Endodermal cell (in vitro differentiated cells): Measurements from ENCODE around the gene SLMAP. TPM values are rescaled to one million over a fixed set of nuclear protein-coding genes. Genes with fewer than 3 reads are reported as not detected.
A peak's percentile ranks its signal among the peaks of the same experiment; 100 is the strongest.

Experiments used
- DNase-seq: peaks from one replicate; pipeline ENCODE4 v3.0.0-alpha.2; 2017
- H3K27ac ChIP-seq: 2 replicates; pipeline ENCODE4 v1.5.1; 2013; ENCODE audit warnings: mild to moderate bottlenecking, low read depth, low read length, moderate library complexity
- H3K27me3 ChIP-seq: 2 replicates; pipeline ENCODE4 v1.6.1; 2013; ENCODE audit warnings: mild to moderate bottlenecking, low read length, moderate library complexity; ENCODE audit not compliant: insufficient read depth, control insufficient read depth, poor library complexity, severe bottlenecking
- H3K36me3 ChIP-seq: 2 replicates; pipeline ENCODE4 v1.7.0; 2013; ENCODE audit warnings: mild to moderate bottlenecking, low read length, moderate library complexity; ENCODE audit not compliant: control insufficient read depth, insufficient read depth
- H3K4me1 ChIP-seq: one replicate; pipeline ENCODE4 v1.7.0; 2013; ENCODE audit warnings: low read length; ENCODE audit not compliant: control insufficient read depth, insufficient read depth
- H3K4me3 ChIP-seq: 2 replicates; pipeline ENCODE4 v1.5.1; 2013; ENCODE audit warnings: mild to moderate bottlenecking, low read length, moderate library complexity
- H3K9ac ChIP-seq: 2 replicates; pipeline ENCODE4 v1.6.1; 2013; ENCODE audit warnings: mild to moderate bottlenecking, low read length, moderate library complexity; ENCODE audit not compliant: poor library complexity, severe bottlenecking; ENCODE audit errors: extremely low read depth
- H3K9me3 ChIP-seq: 2 replicates; pipeline ENCODE4 v1.6.1; 2013; ENCODE audit warnings: mild to moderate bottlenecking, low read length, moderate library complexity; ENCODE audit not compliant: control insufficient read depth
- H3K27ac Mint-ChIP-seq: 2 replicates; pipeline ENCODE4 v1.8.0; 2020; ENCODE audit warnings: mixed read lengths
- H3K27me3 Mint-ChIP-seq: 2 replicates; pipeline ENCODE4 v1.8.0; 2021; ENCODE audit warnings: mild to moderate bottlenecking, mixed read lengths; ENCODE audit not compliant: insufficient read depth
- H3K36me3 Mint-ChIP-seq: 2 replicates; pipeline ENCODE4 v1.8.0; 2020; ENCODE audit warnings: low read depth, mixed read lengths
- H3K4me1 Mint-ChIP-seq: 2 replicates; pipeline ENCODE4 v1.8.0; 2020; ENCODE audit warnings: mixed read lengths
- H3K4me3 Mint-ChIP-seq: 2 replicates; pipeline ENCODE4 v1.8.0; 2020; ENCODE audit warnings: mild to moderate bottlenecking, moderate library complexity, mixed read lengths
- H3K9me3 Mint-ChIP-seq: 2 replicates; pipeline ENCODE4 v1.8.0; 2020; ENCODE audit warnings: mild to moderate bottlenecking, mixed read lengths
- CTCF ChIP-seq: fragments of 200-600 bp; sonication (generic); conservative IDR thresholded peaks from 2 replicates; pipeline ENCODE4 v1.5.0; 2021; ENCODE audit warnings: antibody characterized with exemption, mild to moderate bottlenecking
- WGBS, 2 experiments: methylation state at CpG; one replicate each; pipeline versions ENCODE4 v1.1.5 to v1.1.7; 2013; ENCODE audit warnings: missing lambda C conversion rate in 2 of 2, mixed read lengths in 1 of 2; ENCODE audit not compliant: insufficient coverage in 1 of 2, insufficient read length in 1 of 2; 5-methylcytosine and 5-hydroxymethylcytosine counted together
- long read RNA-seq, 4 experiments: library from polyadenylated mRNA in 2 of 4; library from RNA in 1 of 4; library from capped mRNA in 1 of 4; stranded (forward) in 3 of 4; unstranded in 1 of 4; transcript quantifications; one replicate each; pipeline ENCODE4 v2.0.0, GENCODE V29; 2020 to 2021; ENCODE audit warnings: inconsistent platforms in 1 of 4
- polyA plus RNA-seq, 2 experiments: library from polyadenylated mRNA; stranded (reverse); fragments of 50-300 nt; gene quantifications; one replicate each; pipeline ENCODE4 v1.2.3, GENCODE V29; 2013
- total RNA-seq, 2 donors: library from RNA; stranded (reverse); fragmentation: NEBNext Ultra II Directional in 1 of 2; extraction: Animal tissue kit (Norgen Biotek cat#: 25700) in 1 of 2; gene quantifications; 2 replicates in 1 of 2; 3 replicates in 1 of 2; pipeline ENCODE4 v1.2.1, GENCODE V29; 2021

The SLMAP gene
- 10 to 100 TPM; 64.8 to 65.7 TPM for total RNA-seq
- polyA plus RNA-seq (2013, experiment 1 of 2) = 26.8 TPM
- 28.7 TPM for polyA plus RNA-seq (2013, experiment 2 of 2)
- long read RNA-seq, experiment 1, full-length matches to known transcripts = 1 of 13 reads
- long read RNA-seq, experiment 1, partial matches to known transcripts = 4 of 13 reads
- long read RNA-seq, experiment 1, other reads (novel, unspliced or antisense) = 8 of 13 reads
- long read RNA-seq, experiment 2, full-length matches to known transcripts = 1 of 48 reads
- long read RNA-seq, experiment 2, partial matches to known transcripts = 13 of 48 reads
- long read RNA-seq, experiment 2, other reads (novel, unspliced or antisense) = 34 of 48 reads
- long read RNA-seq, experiment 3, partial matches to known transcripts = 85 of 152 reads
- long read RNA-seq, experiment 3, other reads (novel, unspliced or antisense) = 67 of 152 reads
- long read RNA-seq, experiment 4, partial matches to known transcripts = 1 of 3 reads
- long read RNA-seq, experiment 4, other reads (novel, unspliced or antisense) = 2 of 3 reads

GRCh38 chr3:57755741-57756527, at the start of gene SLMAP:
Gene SLMAP, plus strand, starts transcription at chr3:57756309. Its CDS starts 1,343 bp downstream, at chr3:57757652.
- Mint-ChIP-seq H3K27me3 (no peaks in the 10 kb centered on the region), H3K9me3 (no peaks in the 10 kb centered on the region), H3K4me3 (peak within 1 kb of the TSS; percentile 94), H3K27ac (peak within 1 kb of the TSS; percentile 98), H3K36me3 (peaks cover 13% of the 10 kb centered on the region), H3K4me1 (peaks cover 20% of the 10 kb centered on the region)
- Histone ChIP-seq H3K27me3 (no peaks in the 10 kb centered on the region), H3K4me1 (no peaks in the 10 kb centered on the region), H3K36me3 (peaks cover 23% of the 10 kb centered on the region), H3K27ac (peak within 1 kb of the TSS; percentile 71), H3K9ac (peak within 1 kb of the TSS; percentile 80), H3K9me3 (no peaks in the 10 kb centered on the region), H3K4me3 (peak within 1 kb of the TSS; percentile 97)
- WGBS, 2 experiments = 0% methylated on average over 22 to 48 of the region's 48 CpGs
- DNase-seq = peak; percentile 98
- no peak for TF ChIP-seq CTCF

DNA sequence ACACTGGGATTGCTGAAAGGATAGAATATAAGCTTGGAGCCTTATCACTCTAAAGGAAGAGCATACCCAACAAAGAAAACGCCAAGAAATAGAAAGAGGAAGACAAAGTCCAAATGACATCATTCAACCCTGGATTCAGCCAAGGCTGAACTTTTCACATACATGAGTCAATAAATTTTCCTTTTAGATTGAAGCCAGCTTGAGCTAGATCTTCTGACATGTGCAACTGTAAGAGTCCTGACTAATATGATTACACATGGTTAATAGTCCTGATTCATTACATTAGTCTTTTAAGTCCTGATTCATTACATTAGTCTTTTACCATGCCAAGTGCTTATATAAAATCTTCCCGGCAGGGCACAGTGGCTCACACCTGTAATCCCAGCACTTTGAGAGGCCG, 49.6 kb upstream of the SLMAP start:
- Mint-ChIP-seq H3K4me3 (no peak overlapping the region), H3K4me1 (no peaks in the 10 kb centered on the region), H3K27me3 (no peaks in the 10 kb centered on the region), H3K9me3 (peaks cover 11% of the 10 kb centered on the region), H3K36me3 (no peaks in the 10 kb centered on the region), H3K27ac (no peak overlapping the region)
- H3K36me3 ChIP-seq = no peaks in the 10 kb centered on the region
- DNase-seq = no peak
- H3K4me1 ChIP-seq = no peaks in the 10 kb centered on the region
- peaks cover 6% of the 10 kb centered on the region for H3K9me3 ChIP-seq
- WGBS, 2 experiments = 92 to 100% methylated on average over 2 to 3 of the region's 3 CpGs
- H3K27ac ChIP-seq = no peak overlapping the region
- TF ChIP-seq CTCF = no peak
- H3K27me3 ChIP-seq = no peaks in the 10 kb centered on the region
- no peak overlapping the region for H3K4me3 ChIP-seq
- no peak overlapping the region for H3K9ac ChIP-seq

GRCh38 chr3:57709031-57709430, 47.1 kb upstream of the SLMAP start:
- Histone ChIP-seq H3K9ac (no peak overlapping the region), H3K27me3 (no peaks in the 10 kb centered on the region), H3K27ac (no peak overlapping the region), H3K4me1 (no peaks in the 10 kb centered on the region), H3K36me3 (no peaks in the 10 kb centered on the region), H3K9me3 (peaks cover 6% of the 10 kb centered on the region), H3K4me3 (no peak overlapping the region)
- no peak overlapping the region for H3K4me3 Mint-ChIP-seq
- no peaks in the 10 kb centered on the region for H3K36me3 Mint-ChIP-seq
- no peaks in the 10 kb centered on the region for H3K27me3 Mint-ChIP-seq
- H3K4me1 Mint-ChIP-seq = no peaks in the 10 kb centered on the region
- H3K9me3 Mint-ChIP-seq = peaks cover 11% of the 10 kb centered on the region
- 92 to 94% methylated on average over 2 of the region's 2 CpGs for WGBS, 2 experiments
- TF ChIP-seq CTCF = no peak
- H3K27ac Mint-ChIP-seq = no peak overlapping the region
- DNase-seq = no peak
